NCI-H1092 treated with DMSO at 0.1 percent for 48 hours (cell line): ENCODE data around the gene PRDM16.

Experiments used
- DNase-seq: peaks from one replicate; lab custom pipeline; 2025; lab: John Stamatoyannopoulos, UW

PRDM16 gene

GRCh38 chr1:3103967-3104677, 35.1 kb downstream of the PRDM16 start:
- no peak for DNase-seq

GRCh38 chr1:3105167-3105863, 36.3 kb downstream of the PRDM16 start:
- no peak for DNase-seq

GRCh38 chr1:3106216-3106615, 37.2 kb downstream of the PRDM16 start:
- no peak for DNase-seq

- DNase-seq = no peak
Measured at GRCh38 chr1:3107201-3107600, 38.2 kb downstream of the PRDM16 start.

- no peak for DNase-seq
Measured at GRCh38 chr1:3109355-3109754, 40.4 kb downstream of the PRDM16 start.

- no peak for DNase-seq
Measured at GRCh38 chr1:3111348-3112021, 42.5 kb downstream of the PRDM16 start.

GRCh38 chr1:3112526-3112925, 43.5 kb downstream of the PRDM16 start:
- no peak for DNase-seq

- no peak for DNase-seq
Measured at GRCh38 chr1:3113047-3113740, 44.2 kb downstream of the PRDM16 start.

- DNase-seq = no peak
Measured at GRCh38 chr1:3113741-3114056, 44.7 kb downstream of the PRDM16 start.

GRCh38 chr1:3114131-3114744, 45.2 kb downstream of the PRDM16 start:
- DNase-seq = no peak

GRCh38 chr1:3114846-3115245, 45.8 kb downstream of the PRDM16 start:
- DNase-seq = no peak

GRCh38 chr1:3115275-3116149, 46.5 kb downstream of the PRDM16 start:
- DNase-seq = no peak

- no peak for DNase-seq
Measured at GRCh38 chr1:3116150-3116510, 47.1 kb downstream of the PRDM16 start.

- no peak for DNase-seq
Measured at GRCh38 chr1:3116560-3116959, 47.6 kb downstream of the PRDM16 start.

- DNase-seq = no peak
Measured at GRCh38 chr1:3117879-3118278, 48.9 kb downstream of the PRDM16 start.

GRCh38 chr1:3119061-3119460, 50.1 kb downstream of the PRDM16 start:
- no peak for DNase-seq

- DNase-seq = no peak
Measured at GRCh38 chr1:3119725-3120124, 50.7 kb downstream of the PRDM16 start.

- no peak for DNase-seq
Measured at GRCh38 chr1:3120140-3120539, 51.1 kb downstream of the PRDM16 start.

GRCh38 chr1:3120994-3121393, 52.0 kb downstream of the PRDM16 start:
- DNase-seq = no peak

GRCh38 chr1:3121401-3122210, 52.6 kb downstream of the PRDM16 start:
- DNase-seq = no peak

GRCh38 chr1:3122311-3122710, 53.3 kb downstream of the PRDM16 start:
- DNase-seq = no peak
